Measurements from ENCODE around the gene MRM3. TPM values are rescaled to one million over a fixed set of nuclear protein-coding genes. Genes with fewer than 3 reads are reported as not detected.

Gene MRM3
- total RNA-seq, 1 donor from 2014 or later = 17.0 TPM

- Histone ChIP-seq H3K36me3 (peaks cover 6 to 13% of the 10 kb centered on the region in 2 donors), H3K27ac (no peak overlapping the region), H3K27me3 (no peaks in the 10 kb centered on the region), H3K4me1 (peaks cover 0 to 7% of the 10 kb centered on the region in 2 donors), H3K9me3 (no peaks in the 10 kb centered on the region), H3K4me3 (no peak overlapping the region)
- intact Hi-C loops (cut with DNase I) = loop anchor here (5.0 kb wide), 1 partner anchor 261 kb away; no protein-coding TSS in a partner anchor
- TF ChIP-seq CTCF (IDR thresholded peaks at IDR 0.05) = no peak
- DNase-seq (ENCODE audit: low spot score in 2 of 2) = no peak
Observed at GRCh38 chr17:796609-797008, 14.5 kb downstream of the MRM3 start.

DNA sequence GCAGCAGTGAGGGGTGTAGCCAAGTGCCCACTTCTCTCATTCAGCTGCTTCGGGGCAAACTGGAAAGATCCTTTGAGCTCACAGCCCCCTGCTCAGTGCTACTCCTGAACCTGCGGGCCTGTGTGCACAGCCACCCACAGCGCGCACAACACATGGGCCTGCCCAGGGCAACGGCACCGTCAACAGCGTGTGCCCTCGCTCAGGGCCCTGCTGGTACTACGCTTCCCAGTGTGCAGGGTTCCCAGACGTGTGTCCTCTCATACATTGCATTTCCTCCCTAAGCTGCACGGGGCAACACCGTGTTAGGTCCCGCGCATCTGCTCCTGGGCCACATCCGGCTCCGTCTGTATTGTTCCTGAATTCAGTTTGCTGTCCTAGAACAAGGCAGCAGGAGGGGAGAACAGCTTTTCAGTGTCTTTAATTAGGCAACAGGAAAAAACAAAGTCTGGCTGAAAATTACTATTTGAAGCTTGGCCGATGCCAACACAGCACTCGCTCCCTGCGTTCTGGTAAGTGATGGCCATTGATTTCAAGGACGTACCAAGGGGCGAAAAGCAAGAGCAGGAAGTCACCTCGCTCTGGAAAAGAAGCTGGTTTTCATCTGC is 15.2 kb downstream of the MRM3 start:
- Histone ChIP-seq H3K4me1 (peaks cover 0 to 7% of the 10 kb centered on the region in 2 donors), H3K9me3 (no peaks in the 10 kb centered on the region), H3K27ac (no peak overlapping the region), H3K27me3 (no peaks in the 10 kb centered on the region), H3K4me3 (no peak overlapping the region), H3K36me3 (peaks cover 5 to 6% of the 10 kb centered on the region in 2 donors)
- no peak for DNase-seq (ENCODE audit: low spot score in 2 of 2)
- intact Hi-C loops (cut with DNase I) = loop anchor here (5.0 kb wide), 1 partner anchor 260 kb away; no protein-coding TSS in a partner anchor
- no peak for TF ChIP-seq CTCF (IDR thresholded peaks at IDR 0.05)

GRCh38 chr17:798246-798645 is 16.1 kb downstream of the MRM3 start:
- Histone ChIP-seq H3K36me3 (no peaks in the 10 kb centered on the region), H3K27ac (no peak overlapping the region), H3K4me3 (no peak overlapping the region), H3K27me3 (no peaks in the 10 kb centered on the region), H3K4me1 (peaks cover 0 to 7% of the 10 kb centered on the region in 2 donors), H3K9me3 (no peaks in the 10 kb centered on the region)
- intact Hi-C loops (cut with DNase I) = loop anchor here (5.0 kb wide), 1 partner anchor 259 kb away; no protein-coding TSS in a partner anchor
- DNase-seq (ENCODE audit: low spot score in 2 of 2) = no peak
- no peak for TF ChIP-seq CTCF (IDR thresholded peaks at IDR 0.05)

DNA sequence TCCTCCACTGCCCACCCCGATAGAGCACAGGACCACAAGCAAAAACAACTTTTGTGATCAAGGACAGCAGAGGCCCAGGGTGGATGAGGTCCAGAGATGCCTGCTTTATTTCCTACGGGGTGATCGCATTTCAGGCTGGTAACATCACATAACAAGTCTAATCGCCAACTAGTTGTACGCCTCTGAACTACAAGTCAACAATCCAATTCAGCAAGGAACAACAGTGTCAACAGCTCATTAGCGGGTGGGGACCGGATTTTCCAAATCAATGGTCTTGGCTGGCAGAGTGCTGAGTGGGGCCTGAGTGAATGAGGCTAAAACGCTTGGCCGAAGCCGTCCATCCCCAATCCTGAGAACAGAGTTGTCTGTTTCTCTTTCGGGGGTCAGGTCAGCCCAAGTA is 17.1 kb downstream of the MRM3 start:
- no peak overlapping the region for H3K4me3 ChIP-seq
- intact Hi-C loops (cut with DNase I) = loop anchor here (5.0 kb wide), 1 partner anchor 258 kb away; no protein-coding TSS in a partner anchor
- TF ChIP-seq CTCF (IDR thresholded peaks at IDR 0.05) = no peak
- H3K27ac ChIP-seq = no peak overlapping the region
- no peaks in the 10 kb centered on the region for H3K27me3 ChIP-seq
- peaks cover 0 to 7% of the 10 kb centered on the region in 2 donors for H3K4me1 ChIP-seq
- no peaks in the 10 kb centered on the region for H3K36me3 ChIP-seq
- DNase-seq (ENCODE audit: low spot score in 2 of 2) = no peak
- H3K9me3 ChIP-seq = no peaks in the 10 kb centered on the region

GRCh38 chr17:800446-801242 is 18.5 kb downstream of the MRM3 start:
- Histone ChIP-seq H3K36me3 (no peaks in the 10 kb centered on the region), H3K9me3 (no peaks in the 10 kb centered on the region), H3K27ac (no peak overlapping the region), H3K27me3 (no peaks in the 10 kb centered on the region), H3K4me3 (no peak overlapping the region), H3K4me1 (no peaks in the 10 kb centered on the region)
- intact Hi-C loops (cut with DNase I) = no loop called here
- no peak for TF ChIP-seq CTCF (IDR thresholded peaks at IDR 0.05)
- no peak for DNase-seq (ENCODE audit: low spot score in 2 of 2)

Measured in ascending aorta (tissue), 2 donors.